Keratinocyte (primary cell): ENCODE results near the gene LY9.
A peak's percentile ranks its signal among the peaks of the same experiment; 100 is the strongest.

Experiments
- CTCF ChIP-seq, 3 experiments: IDR thresholded peaks in 1 of 3; conservative IDR thresholded peaks in 1 of 3; optimal IDR thresholded peaks in 1 of 3; 2 replicates in 2 of 3; 3 replicates in 1 of 3; pipeline versions ENCODE3 to v1.5.1; 2011; ENCODE audit warnings: low read length in 3 of 3, mild to moderate bottlenecking in 3 of 3, moderate library complexity in 2 of 3, control low read depth in 1 of 3, inconsistent platforms in 1 of 3; ENCODE audit not compliant: insufficient read depth in 2 of 3; ENCODE audit errors: extremely low read depth in 1 of 3
- EZH2 ChIP-seq: IDR thresholded peaks from one replicate; pipeline ENCODE4 v1.6.1; 2012; ENCODE audit warnings: inconsistent platforms, mild to moderate bottlenecking, low read length, moderate library complexity

GRCh38 chr1:160830321-160831153 lies 34.6 kb downstream of the LY9 start:
- TF ChIP-seq CTCF (optimal IDR thresholded peaks at IDR 0.05 in 1 of 3, IDR thresholded peaks at IDR 0.05 in 1 of 3, conservative IDR thresholded peaks at IDR 0.05 in 1 of 3; ENCODE audit: extremely low read depth in 1 of 3, insufficient read depth in 2 of 3, low read length in 3 of 3) (peak; percentile 81 to 86 (median 84)), EZH2 (no peak)
